ENCODE results near the gene CCDC68.
"Not testable (repeated sequence)": the region's sequence is repeated elsewhere in the genome, so short reads cannot be mapped to it uniquely, and the experiment has no call there.

CCDC68 gene, protein sequence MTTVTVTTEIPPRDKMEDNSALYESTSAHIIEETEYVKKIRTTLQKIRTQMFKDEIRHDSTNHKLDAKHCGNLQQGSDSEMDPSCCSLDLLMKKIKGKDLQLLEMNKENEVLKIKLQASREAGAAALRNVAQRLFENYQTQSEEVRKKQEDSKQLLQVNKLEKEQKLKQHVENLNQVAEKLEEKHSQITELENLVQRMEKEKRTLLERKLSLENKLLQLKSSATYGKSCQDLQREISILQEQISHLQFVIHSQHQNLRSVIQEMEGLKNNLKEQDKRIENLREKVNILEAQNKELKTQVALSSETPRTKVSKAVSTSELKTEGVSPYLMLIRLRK

DNA sequence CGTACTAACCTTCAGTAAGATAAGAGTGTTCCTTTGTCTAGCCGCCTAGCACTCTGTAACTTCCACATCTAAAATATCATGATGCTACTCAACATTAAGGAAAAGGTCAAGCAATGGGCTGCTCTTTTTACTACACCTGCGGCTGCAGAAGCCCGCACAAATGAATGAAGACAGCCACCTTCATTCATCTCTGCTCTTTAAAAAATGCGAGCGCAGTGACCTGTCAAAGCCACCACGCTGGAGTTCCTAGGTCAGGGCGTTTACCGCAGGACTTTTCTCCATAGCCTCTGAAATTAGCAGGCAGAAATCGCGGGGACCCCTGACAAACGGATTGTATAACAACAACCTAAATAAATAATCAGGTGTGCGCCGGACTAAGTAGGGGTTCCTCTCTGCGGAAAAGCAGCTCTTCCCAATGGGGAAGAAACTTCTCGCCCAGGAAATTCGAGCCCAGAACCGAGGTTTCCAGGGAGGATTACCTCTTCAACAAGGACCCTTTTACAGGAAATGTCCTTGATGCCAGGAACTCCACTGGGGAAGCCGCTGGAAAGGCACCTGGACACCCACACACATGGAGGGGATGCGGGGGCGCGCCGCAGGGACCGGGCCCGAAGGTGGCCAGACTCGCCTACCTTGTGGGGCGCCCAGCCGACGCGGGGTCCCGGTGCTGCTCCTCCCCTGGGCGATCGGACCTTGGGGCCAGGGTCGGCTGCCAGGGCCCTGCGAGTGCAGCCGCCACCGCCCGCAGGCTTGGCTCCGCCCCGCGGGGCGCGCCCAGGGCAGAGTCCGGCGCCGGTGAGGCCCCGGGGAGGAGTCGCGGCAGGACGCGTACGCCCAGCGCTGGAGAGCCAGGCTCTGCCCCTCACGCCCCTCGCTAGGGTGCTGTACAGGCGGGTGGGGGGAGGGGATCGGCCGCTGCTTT is at the start of gene CCDC68:
CCDC68 (minus strand) TSS at position 758 of the 922 bp plus-strand sequence. CDS start 16,670 bp downstream, outside the sequence.
- DNase-seq = no peak

- DNase-seq = no peak
These were observed 48.3 kb upstream of the CCDC68 start for GRCh38 chr18:55007602-55008001.

- DNase-seq = no peak
These were observed 44.4 kb upstream of the CCDC68 start for GRCh38 chr18:55003695-55004094.

DNA sequence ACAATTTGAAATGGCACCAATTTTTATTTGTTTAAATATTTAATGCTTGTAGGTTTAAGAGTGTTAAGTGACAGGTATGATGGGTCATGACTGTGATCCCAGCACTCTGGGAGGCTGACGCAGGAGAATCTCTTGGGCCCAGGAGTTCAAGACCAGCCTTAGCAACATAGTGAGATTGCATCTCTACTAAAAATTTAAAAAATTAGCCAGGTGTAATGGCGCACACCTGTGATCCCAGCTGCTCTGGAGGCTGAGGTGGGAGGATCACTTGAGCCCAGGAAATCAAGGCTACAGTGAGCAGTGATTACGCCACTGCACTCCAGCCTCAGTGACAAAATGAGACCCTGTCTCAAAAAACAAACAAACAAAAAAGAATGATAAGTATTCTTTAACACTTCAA is 43.0 kb upstream of the CCDC68 start:
- DNase-seq = no peak

GRCh38 chr18:55001394-55002024 is 42.2 kb upstream of the CCDC68 start:
- DNase-seq = no peak

DNA sequence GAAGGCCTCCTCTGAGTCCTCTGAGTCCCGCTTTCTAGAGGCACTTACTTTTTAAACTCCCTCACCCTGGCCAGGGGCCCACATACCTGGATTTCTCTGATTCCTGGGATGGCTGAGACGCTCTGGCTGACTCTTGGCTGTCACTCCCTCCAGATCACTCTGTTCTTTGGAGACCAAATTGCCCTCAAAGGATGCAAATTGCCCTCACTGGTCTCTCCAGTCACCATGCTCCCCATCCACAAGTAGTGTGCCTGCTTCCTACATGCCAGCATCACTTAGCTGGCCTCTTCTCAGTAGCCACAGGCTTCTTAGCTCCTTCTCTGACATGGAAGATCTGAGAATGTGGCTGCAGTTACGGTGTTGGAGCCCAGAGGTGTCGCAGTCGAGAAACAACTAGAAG is 41.3 kb upstream of the CCDC68 start:
- DNase-seq = no peak

- no peak for DNase-seq
These were observed 39.8 kb upstream of the CCDC68 start for GRCh38 chr18:54999016-54999415.

GRCh38 chr18:54995421-54996143 is 36.3 kb upstream of the CCDC68 start:
- no peak for DNase-seq

DNA sequence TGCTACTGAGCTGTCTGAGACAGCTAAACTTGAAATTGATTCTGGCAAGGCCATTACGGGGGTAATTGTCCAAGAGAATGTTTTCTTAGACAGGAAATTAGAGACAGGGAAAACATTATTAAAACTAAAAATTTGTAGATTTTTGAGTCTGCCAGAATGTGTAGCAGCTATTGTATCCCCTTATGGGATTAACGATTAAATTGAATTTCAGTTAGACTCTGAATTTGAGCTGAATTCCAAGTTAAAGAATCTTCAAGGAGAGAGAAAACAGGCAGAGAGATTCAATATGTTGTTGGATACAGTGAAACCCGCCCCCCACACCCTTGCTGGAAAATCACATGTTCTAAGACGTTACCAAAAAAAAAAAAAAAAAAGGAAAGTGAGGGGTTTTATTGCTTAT is 32.7 kb upstream of the CCDC68 start:
- DNase-seq = no peak

- no peak for DNase-seq
These were observed 25.6 kb upstream of the CCDC68 start for GRCh38 chr18:54984908-54985307.

DNA sequence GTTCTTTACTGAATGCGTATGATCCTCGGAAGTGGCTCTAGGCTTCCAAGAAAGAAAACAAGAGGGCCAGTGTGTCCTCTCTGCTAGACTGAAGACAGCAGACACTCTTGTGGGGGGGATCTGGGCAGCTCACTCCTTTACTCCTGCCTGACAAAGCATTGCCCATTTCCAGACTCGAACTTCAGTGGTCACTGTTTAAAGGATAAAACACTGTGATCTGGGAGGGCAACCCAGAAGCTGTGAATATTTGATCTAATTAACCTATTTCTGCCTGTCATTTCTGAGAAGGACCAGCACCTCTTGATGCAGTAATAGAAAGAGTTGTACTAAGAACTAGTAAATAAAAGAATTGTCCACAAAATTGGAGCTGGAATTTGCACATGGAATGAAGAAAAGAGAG is 24.5 kb upstream of the CCDC68 start:
- no peak for DNase-seq

GRCh38 chr18:54983041-54983686 is 23.9 kb upstream of the CCDC68 start:
- DNase-seq = peak; percentile 48 to 76

GRCh38 chr18:54981076-54981475 is 21.8 kb upstream of the CCDC68 start:
- no peak for DNase-seq

- no peak for DNase-seq
These were observed 16.3 kb upstream of the CCDC68 start for GRCh38 chr18:54975598-54975997.

- DNase-seq = no peak
These were observed 13.8 kb upstream of the CCDC68 start for GRCh38 chr18:54973046-54973445.

DNA sequence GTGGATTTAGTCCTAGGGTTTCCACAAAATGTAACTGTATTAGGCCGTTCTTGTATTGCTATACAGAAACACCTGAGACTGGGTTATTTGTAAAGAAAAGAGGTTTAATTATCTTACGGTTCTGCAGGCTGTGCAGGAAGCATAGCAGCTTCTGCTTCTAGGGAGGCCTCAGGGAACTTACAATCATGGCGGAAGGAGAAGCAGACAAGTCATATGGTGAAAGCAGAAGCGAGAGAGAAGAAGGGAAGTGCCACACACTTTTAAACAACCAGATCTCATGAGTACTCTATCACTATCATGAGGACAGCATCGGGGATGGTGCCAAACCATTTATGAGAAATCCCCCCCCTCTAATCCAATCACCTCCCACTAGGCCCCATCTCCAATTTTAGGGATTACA is 9.5 kb upstream of the CCDC68 start:
- DNase-seq = no peak

GRCh38 chr18:54968237-54968636 is 9.0 kb upstream of the CCDC68 start:
- DNase-seq = not testable (repeated sequence)

DNA sequence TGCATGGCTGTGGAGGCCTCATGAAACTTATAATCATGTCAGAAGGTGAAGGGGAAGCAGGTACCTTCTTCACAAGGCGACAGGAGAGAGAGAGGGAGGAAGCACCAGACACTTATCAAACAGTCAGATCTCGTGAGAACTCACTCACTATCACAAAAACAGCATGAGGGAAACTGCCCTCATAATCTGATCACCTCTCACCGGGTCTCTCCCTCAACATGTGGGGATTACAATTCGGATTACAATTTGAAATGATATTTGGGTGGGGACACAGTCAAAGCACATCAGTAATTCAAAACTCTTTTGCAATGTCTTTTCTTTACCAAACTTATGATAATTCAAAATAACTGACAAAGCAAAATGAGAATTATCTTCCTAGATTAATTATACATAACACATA is 8.5 kb upstream of the CCDC68 start:
- no peak for DNase-seq

DNA sequence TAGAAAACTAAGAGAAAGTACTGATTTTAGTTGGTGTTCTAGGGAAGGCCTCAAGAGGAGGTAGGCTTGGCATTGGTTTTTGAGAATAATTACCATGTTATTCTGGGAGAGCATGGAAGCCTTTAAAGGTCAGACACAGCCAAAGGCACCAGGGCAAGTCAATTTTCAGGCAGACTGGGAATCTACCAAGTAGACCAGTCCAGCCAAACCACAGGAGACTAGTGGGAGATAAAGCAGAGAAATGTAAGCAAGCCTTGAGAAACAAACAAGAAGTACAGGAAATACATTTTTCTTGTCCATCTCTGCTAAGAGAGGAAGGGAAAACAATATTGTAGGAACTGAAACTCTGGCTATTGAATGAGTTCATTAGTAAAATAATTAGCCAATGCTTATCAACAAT is 5.5 kb upstream of the CCDC68 start:
- DNase-seq = no peak

- DNase-seq = no peak
These were observed 3.8 kb upstream of the CCDC68 start for GRCh38 chr18:54962919-54963645.

DNA sequence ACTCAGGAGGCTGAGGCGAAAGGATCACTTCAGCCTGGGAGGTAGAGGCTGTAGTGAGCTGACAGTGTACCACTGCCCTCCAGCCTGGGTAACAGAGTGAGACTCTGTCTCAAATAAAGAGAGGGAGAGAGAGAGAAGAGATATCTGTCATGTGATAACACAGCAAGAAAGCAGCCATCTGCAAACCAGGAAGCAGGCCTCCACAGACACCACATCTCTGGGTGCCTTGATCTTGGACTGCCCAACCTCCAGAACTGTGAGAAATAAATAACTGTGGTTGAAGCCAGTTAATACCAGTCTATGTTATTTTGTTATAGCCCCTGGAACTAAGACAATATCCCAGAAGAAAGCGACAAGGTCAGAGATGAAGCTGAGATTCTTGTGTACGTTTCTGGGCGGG is 2.6 kb upstream of the CCDC68 start:
- no peak for DNase-seq

DNA sequence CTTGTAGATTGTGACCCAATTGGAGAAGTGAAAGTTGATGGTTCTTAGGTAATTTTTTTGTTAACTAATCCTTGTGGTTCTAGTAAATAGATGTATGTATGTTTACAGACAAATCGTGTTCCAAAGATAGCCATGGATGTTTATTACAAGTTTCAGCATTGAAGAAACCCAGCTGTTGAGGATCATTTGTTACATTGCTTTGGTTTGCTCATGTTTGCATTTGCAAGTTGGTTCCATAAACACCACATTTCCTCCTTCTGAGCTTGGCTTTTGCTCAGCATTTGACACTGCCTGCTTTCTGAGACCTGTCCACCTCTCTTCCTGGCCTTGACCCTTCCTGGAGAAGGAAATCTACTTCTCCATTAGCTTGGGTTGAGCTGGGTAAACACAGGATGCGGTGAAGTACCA is 1.8 kb upstream of the CCDC68 start:
- no peak for DNase-seq
